Ishikawa (cell line): Measurements from ENCODE around the gene CEP85L.

Experiments used
- CEBPB ChIP-seq: IDR thresholded peaks from 2 replicates; pipeline ENCODE4 v1.6.1; 2012
- CREB1 ChIP-seq: IDR thresholded peaks from 2 replicates; pipeline ENCODE4 v1.6.1; 2012; ENCODE audit warnings: low read depth
- EGR1 ChIP-seq: IDR thresholded peaks from 2 replicates; pipeline ENCODE4 v1.6.1; 2012
- EP300 ChIP-seq: IDR thresholded peaks from 2 replicates; pipeline ENCODE4 v1.6.1; 2012; ENCODE audit warnings: borderline replicate concordance
- FOXM1 ChIP-seq: IDR thresholded peaks from 2 replicates; pipeline ENCODE4 v1.6.1; 2012; ENCODE audit warnings: low read depth, borderline replicate concordance
- NFIC ChIP-seq: IDR thresholded peaks from 2 replicates; pipeline ENCODE4 v1.6.1; 2012
- RAD21 ChIP-seq: IDR thresholded peaks from 2 replicates; pipeline ENCODE4 v1.6.1; 2012; ENCODE audit warnings: low read depth
- TAF1 ChIP-seq: IDR thresholded peaks from 2 replicates; pipeline ENCODE4 v1.6.1; 2012; ENCODE audit warnings: low read depth, mild to moderate bottlenecking
- TCF12 ChIP-seq: IDR thresholded peaks from 2 replicates; pipeline ENCODE4 v1.6.1; 2012; ENCODE audit warnings: low read depth
- TEAD4 ChIP-seq: IDR thresholded peaks from 2 replicates; pipeline ENCODE4 v1.6.1; 2012
- YY1 ChIP-seq: IDR thresholded peaks from 2 replicates; pipeline ENCODE4 v1.6.1; 2012; ENCODE audit warnings: low read depth
- ZBTB7A ChIP-seq: IDR thresholded peaks from 2 replicates; pipeline ENCODE4 v1.6.1; 2012; ENCODE audit warnings: low read depth
- TF ChIP-seq, protein P1 (sequence below): IDR thresholded peaks from 2 replicates; pipeline ENCODE4 v1.6.1; 2012; ENCODE audit warnings: low read depth, mild to moderate bottlenecking
- TF ChIP-seq, protein P2 (sequence below): IDR thresholded peaks from 2 replicates; pipeline ENCODE4 v1.6.1; 2012
- TF ChIP-seq, protein P3 (sequence below): IDR thresholded peaks from 2 replicates; pipeline ENCODE4 v1.6.1; 2012

CEP85L gene

DNA sequence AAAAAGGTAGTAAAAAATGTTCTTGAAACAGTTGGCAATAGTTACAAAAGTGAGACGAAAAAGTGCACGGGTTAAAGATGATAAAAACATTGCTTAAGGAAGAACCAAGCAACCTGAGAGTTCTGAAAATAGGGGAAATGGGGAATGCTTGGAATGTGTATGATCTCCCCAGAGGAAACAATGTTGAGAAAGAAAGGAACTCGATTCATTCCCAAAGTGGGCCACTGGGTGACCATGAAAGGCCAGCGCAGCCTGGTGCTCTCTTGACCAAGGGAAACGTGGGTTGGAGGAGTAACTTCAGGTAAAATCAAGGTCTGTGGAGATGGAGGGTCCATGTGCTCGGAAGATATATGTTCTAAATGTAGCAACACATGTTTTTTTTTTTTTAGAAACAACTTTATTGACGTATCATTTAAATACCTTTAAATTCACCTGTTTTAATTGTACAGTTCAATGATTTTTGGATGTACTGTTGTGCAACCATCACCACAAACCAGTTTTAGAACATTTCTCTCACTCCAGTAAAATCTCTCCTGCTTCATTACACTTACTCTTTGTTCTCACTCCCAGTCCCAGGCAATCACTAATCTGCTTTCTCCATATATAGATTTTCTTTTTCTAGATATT lies 34.5 kb upstream of the CEP85L start:
- TF ChIP-seq, protein P1, sequence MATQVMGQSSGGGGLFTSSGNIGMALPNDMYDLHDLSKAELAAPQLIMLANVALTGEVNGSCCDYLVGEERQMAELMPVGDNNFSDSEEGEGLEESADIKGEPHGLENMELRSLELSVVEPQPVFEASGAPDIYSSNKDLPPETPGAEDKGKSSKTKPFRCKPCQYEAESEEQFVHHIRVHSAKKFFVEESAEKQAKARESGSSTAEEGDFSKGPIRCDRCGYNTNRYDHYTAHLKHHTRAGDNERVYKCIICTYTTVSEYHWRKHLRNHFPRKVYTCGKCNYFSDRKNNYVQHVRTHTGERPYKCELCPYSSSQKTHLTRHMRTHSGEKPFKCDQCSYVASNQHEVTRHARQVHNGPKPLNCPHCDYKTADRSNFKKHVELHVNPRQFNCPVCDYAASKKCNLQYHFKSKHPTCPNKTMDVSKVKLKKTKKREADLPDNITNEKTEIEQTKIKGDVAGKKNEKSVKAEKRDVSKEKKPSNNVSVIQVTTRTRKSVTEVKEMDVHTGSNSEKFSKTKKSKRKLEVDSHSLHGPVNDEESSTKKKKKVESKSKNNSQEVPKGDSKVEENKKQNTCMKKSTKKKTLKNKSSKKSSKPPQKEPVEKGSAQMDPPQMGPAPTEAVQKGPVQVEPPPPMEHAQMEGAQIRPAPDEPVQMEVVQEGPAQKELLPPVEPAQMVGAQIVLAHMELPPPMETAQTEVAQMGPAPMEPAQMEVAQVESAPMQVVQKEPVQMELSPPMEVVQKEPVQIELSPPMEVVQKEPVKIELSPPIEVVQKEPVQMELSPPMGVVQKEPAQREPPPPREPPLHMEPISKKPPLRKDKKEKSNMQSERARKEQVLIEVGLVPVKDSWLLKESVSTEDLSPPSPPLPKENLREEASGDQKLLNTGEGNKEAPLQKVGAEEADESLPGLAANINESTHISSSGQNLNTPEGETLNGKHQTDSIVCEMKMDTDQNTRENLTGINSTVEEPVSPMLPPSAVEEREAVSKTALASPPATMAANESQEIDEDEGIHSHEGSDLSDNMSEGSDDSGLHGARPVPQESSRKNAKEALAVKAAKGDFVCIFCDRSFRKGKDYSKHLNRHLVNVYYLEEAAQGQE: no peak
- no peak for TF ChIP-seq EGR1
- no peak for TF ChIP-seq ZBTB7A
- TF ChIP-seq NFIC: no peak
- no peak for TF ChIP-seq RAD21
- no peak for TF ChIP-seq CREB1
- TF ChIP-seq, protein P2, sequence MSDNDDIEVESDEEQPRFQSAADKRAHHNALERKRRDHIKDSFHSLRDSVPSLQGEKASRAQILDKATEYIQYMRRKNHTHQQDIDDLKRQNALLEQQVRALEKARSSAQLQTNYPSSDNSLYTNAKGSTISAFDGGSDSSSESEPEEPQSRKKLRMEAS: no peak
- no peak for TF ChIP-seq FOXM1
- no peak for TF ChIP-seq CEBPB
- TF ChIP-seq, protein P3, sequence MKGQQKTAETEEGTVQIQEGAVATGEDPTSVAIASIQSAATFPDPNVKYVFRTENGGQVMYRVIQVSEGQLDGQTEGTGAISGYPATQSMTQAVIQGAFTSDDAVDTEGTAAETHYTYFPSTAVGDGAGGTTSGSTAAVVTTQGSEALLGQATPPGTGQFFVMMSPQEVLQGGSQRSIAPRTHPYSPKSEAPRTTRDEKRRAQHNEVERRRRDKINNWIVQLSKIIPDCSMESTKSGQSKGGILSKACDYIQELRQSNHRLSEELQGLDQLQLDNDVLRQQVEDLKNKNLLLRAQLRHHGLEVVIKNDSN: no peak
- TF ChIP-seq TEAD4: no peak
- no peak for TF ChIP-seq TCF12
- TF ChIP-seq EP300: no peak
- no peak for TF ChIP-seq TAF1
- no peak for TF ChIP-seq YY1

DNA sequence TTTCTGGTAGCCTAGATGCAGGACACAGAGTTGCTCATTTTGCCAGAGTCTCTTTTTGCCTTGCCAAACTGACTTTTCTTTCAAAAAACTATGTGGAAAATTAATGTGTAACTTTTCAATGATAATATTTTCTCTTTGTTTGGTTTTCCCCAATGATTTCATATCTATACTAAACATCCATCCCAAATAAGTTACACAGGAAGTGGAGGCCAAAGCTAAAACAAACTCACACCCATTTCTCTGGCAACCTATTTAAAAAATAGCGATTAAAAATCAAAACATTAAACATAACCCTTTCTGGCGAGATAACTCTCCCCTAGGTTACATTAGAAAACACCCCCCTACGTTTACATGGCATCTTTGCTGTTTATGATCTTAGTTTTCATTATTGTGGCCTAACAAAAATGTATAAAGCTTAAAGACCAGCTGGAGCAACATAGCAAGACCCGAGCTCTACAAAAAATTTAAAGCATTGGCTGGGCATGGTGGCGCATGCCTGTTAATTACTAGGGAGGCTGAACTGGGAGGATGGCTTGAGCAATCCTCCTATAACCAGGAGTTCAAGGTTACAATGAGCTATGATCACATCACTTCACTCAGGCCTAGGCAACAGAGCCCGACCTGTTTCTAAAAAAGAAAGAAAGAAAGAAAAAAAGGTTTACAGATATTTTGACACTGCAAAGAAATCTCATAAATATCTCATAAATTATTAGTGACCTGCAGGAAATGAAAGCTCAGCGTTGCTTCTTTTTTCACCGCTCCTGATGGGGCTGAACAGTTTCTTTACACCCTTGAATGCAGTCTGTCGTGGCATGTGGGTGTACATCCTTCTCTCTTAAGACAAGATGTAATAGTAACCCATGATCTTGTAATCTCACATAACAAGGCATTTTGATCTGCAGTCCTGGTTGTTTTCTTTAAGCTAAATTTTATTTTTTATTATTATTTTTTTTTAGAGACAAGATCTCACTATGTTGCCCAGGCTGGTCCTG lies 32.8 kb upstream of the CEP85L start:
- TF ChIP-seq EP300 (no peak), YY1 (no peak), TEAD4 (no peak)

DNA sequence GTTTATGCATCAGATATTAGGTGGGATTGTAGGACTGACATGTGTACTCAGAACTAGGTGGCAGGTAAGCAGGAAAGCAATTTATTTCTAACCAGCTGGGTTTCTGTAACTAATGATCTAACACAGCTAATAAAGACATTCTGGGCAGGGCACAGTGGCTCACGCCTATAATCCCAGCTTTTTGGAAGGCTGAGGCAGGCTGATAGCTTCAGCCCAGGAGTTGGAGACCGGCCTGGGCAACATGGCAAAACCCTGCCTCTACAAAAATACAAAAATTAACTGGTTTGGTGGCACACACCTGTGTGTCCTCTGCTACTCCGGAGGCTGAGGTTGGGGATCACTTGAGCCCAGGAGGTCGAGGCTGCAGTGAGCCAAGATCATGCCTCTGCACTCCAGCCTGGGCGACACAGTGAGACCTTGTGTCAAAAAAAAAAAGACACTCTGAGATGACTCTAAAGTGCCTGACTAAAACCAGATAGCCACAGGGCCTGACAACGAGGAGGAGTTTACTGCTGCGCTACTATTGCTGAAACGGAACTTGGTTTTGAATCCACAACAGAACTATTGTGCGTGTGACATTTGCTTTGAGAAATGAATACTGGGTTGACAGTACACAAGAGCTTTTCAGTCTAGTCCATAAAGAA lies 29.2 kb upstream of the CEP85L start:
- no peak for TF ChIP-seq FOXM1

DNA sequence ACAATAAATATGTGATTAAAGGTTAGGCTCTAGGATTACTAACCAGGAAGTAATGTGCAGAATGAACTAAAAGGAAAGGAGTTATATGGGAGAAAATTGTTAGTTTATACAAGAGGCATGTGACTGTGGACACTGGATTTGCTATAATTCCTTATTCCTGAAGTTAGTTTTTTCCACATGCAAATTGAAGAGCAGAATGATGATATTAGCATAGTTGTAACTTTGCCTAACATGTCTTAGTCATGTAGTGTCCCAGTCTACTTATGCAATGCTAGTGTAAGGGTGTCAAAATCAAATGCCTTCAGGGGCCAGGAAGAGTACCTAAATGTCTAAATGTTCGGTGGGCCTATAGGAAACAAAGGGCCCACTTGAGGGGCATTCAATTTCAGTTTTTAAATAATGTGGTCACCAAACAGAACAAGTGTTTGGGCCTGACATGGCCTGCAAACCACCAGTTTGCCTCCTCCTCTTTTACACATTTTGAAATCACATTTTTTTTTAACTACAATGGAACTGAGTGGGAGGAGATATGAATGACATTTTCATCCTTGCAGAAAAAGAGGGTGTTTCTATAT lies 28.0 kb upstream of the CEP85L start:
- no peak for TF ChIP-seq TCF12
- no peak for TF ChIP-seq YY1
- no peak for TF ChIP-seq CREB1
- no peak for TF ChIP-seq RAD21
- TF ChIP-seq TAF1: no peak
- TF ChIP-seq TEAD4: no peak
- TF ChIP-seq ZBTB7A: no peak
- no peak for TF ChIP-seq CEBPB
- TF ChIP-seq NFIC: no peak
- TF ChIP-seq, protein P1: no peak
- TF ChIP-seq EP300: no peak
- no peak for TF ChIP-seq EGR1
- TF ChIP-seq, protein P3: no peak
- TF ChIP-seq, protein P2: no peak
- TF ChIP-seq FOXM1: no peak

DNA sequence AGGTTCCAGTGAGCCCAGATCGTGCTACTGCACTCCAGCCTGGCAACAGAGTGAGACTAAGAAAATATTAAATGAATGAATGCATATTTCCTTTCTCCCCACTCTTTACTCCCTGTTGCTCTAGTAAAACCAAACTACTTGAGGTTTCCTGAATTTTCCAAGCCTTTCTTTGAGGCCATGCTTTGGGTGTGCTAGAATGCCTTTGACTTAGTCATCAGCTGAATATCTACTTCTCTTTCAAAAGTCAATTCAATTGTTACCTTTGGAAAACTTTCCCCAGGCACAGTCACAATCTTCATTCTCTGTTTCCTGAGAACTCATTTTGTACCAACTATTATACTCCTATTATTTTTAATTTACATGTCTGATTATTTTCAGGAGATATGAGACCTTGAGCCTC lies 27.5 kb upstream of the CEP85L start:
- TF ChIP-seq, protein P2: no peak
- TF ChIP-seq, protein P3: no peak
- TF ChIP-seq, protein P1: no peak
- TF ChIP-seq TAF1: no peak
- TF ChIP-seq FOXM1: no peak
- TF ChIP-seq TEAD4: no peak
- no peak for TF ChIP-seq EGR1
- no peak for TF ChIP-seq YY1
- no peak for TF ChIP-seq CEBPB
- TF ChIP-seq NFIC: no peak
- TF ChIP-seq TCF12: no peak
- TF ChIP-seq RAD21: no peak
- no peak for TF ChIP-seq ZBTB7A
- TF ChIP-seq CREB1: no peak
- no peak for TF ChIP-seq EP300
